SJCRH30 (cell line): ENCODE data around the gene SHC3. TPM values are rescaled to one million over a fixed set of nuclear protein-coding genes. Genes with fewer than 3 reads are reported as not detected.
A peak's percentile ranks its signal among the peaks of the same experiment; 100 is the strongest.
"Not testable (repeated sequence)": the region's sequence is repeated elsewhere in the genome, so short reads cannot be mapped to it uniquely, and the experiment has no call there.

Source experiments
- DNase-seq, 2 experiments: peaks; one replicate each; pipeline ENCODE4 v3.0.0-alpha.2; 2015 to 2020
- H3K27ac ChIP-seq: fragments of 250-450 bp; sonication (Bioruptor Pico); 2 replicates; pipeline ENCODE4 v1.5.1; 2020; ENCODE audit warnings: mild to moderate bottlenecking, moderate library complexity
- H3K27me3 ChIP-seq: fragments of 250-450 bp; sonication (Bioruptor Pico); 2 replicates; pipeline ENCODE4 v1.5.1; 2020; ENCODE audit warnings: mild to moderate bottlenecking, moderate library complexity
- H3K36me3 ChIP-seq: fragments of 250-450 bp; sonication (Bioruptor Pico); 2 replicates; pipeline ENCODE4 v1.5.1; 2020; ENCODE audit warnings: mild to moderate bottlenecking, moderate library complexity
- H3K4me1 ChIP-seq: fragments of 250-450 bp; sonication (Bioruptor Pico); 2 replicates; pipeline ENCODE4 v1.5.1; 2020; ENCODE audit warnings: mild to moderate bottlenecking, moderate library complexity
- H3K4me3 ChIP-seq: fragments of 250-450 bp; sonication (Bioruptor Pico); 2 replicates; pipeline ENCODE4 v1.5.1; 2020; ENCODE audit warnings: mild to moderate bottlenecking, moderate library complexity
- H3K9me3 ChIP-seq: fragments of 250-450 bp; sonication (Bioruptor Pico); replicated peaks from 2 replicates; pipeline ENCODE4 v1.5.1; 2020; ENCODE audit warnings: mild to moderate bottlenecking, moderate library complexity
- total RNA-seq: library from RNA; depleted of rRNA; stranded (reverse); fragments of >200 nt; shearing (Covaris generic); gene quantifications from 2 replicates; pipeline ENCODE4 v1.2.3, GENCODE V29; 2014; rRNA removed

The SHC3 gene
- total RNA-seq, result under 0.01 TPM in 1 of 2 replicates, not detected in the other

- Histone ChIP-seq H3K36me3 (no peaks in the 10 kb centered on the region), H3K4me3 (peak within 1 kb of the TSS; percentile 36), H3K4me1 (peaks cover 8% of the 10 kb centered on the region; the same call in 1 of the 2 replicates), H3K27ac (no peak within 1 kb of the TSS), H3K9me3 (no peaks in the 10 kb centered on the region), H3K27me3 (no peaks in the 10 kb centered on the region)
- no peak for DNase-seq
These were observed at the start of gene SHC3 for GRCh38 chr9:89177944-89178829. Gene SHC3 (minus strand): TSS chr9:89178818. CDS start chr9:89178460, 358 bp downstream.

- no peak overlapping the region for H3K27ac ChIP-seq
- no peaks in the 10 kb centered on the region; the same call in 1 of the 2 replicates for H3K27me3 ChIP-seq
- H3K4me3 ChIP-seq, result no peak overlapping the region
- H3K9me3 ChIP-seq, result no peaks in the 10 kb centered on the region
- no peaks in the 10 kb centered on the region for H3K4me1 ChIP-seq
- no peaks in the 10 kb centered on the region for H3K36me3 ChIP-seq
- DNase-seq, result no peak
These were observed 47.4 kb upstream of the SHC3 start for GRCh38 chr9:89225991-89226471.

- no peak overlapping the region for H3K27ac ChIP-seq
- H3K27me3 ChIP-seq, result no peaks in the 10 kb centered on the region; the same call in 1 of the 2 replicates
- H3K4me1 ChIP-seq, result no peaks in the 10 kb centered on the region
- no peaks in the 10 kb centered on the region for H3K9me3 ChIP-seq
- DNase-seq, result no peak
- no peaks in the 10 kb centered on the region for H3K36me3 ChIP-seq
- no peak overlapping the region for H3K4me3 ChIP-seq
These were observed 47.0 kb upstream of the SHC3 start for GRCh38 chr9:89225587-89225986.

- no peak overlapping the region for H3K4me3 ChIP-seq
These were observed 46.4 kb upstream of the SHC3 start for GRCh38 chr9:89225036-89225435.

GRCh38 chr9:89224633-89225032 lies 46.0 kb upstream of the SHC3 start:
- no peak overlapping the region for H3K4me3 ChIP-seq
- no peaks in the 10 kb centered on the region; the same call in 1 of the 2 replicates for H3K27me3 ChIP-seq
- no peaks in the 10 kb centered on the region for H3K9me3 ChIP-seq
- H3K27ac ChIP-seq, result no peak overlapping the region
- DNase-seq, result no peak
- H3K4me1 ChIP-seq, result no peaks in the 10 kb centered on the region
- no peaks in the 10 kb centered on the region for H3K36me3 ChIP-seq

More at GRCh38 chr9:89225036-89225435, 46.4 kb upstream of the SHC3 start:
- no peak overlapping the region for H3K27ac ChIP-seq
- H3K9me3 ChIP-seq, result no peaks in the 10 kb centered on the region
- no peaks in the 10 kb centered on the region for H3K36me3 ChIP-seq
- no peaks in the 10 kb centered on the region; the same call in 1 of the 2 replicates for H3K27me3 ChIP-seq
- no peak for DNase-seq
- no peaks in the 10 kb centered on the region for H3K4me1 ChIP-seq

GRCh38 chr9:89223396-89223977 lies 44.9 kb upstream of the SHC3 start:
- H3K36me3 ChIP-seq, result no peaks in the 10 kb centered on the region
- H3K4me1 ChIP-seq, result no peaks in the 10 kb centered on the region
- no peaks in the 10 kb centered on the region; the same call in 1 of the 2 replicates for H3K27me3 ChIP-seq
- H3K4me3 ChIP-seq, result no peak overlapping the region
- no peak overlapping the region for H3K27ac ChIP-seq
- no peaks in the 10 kb centered on the region for H3K9me3 ChIP-seq
- DNase-seq, result no peak

GRCh38 chr9:89219637-89220036 lies 41.0 kb upstream of the SHC3 start:
- Histone ChIP-seq H3K4me3 (no peak overlapping the region), H3K27me3 (peaks cover 4% of the 10 kb centered on the region; the same call in 1 of the 2 replicates), H3K9me3 (no peaks in the 10 kb centered on the region), H3K4me1 (no peaks in the 10 kb centered on the region), H3K36me3 (no peaks in the 10 kb centered on the region), H3K27ac (no peak overlapping the region)
- no peak for DNase-seq

- peaks cover 4% of the 10 kb centered on the region; the same call in 1 of the 2 replicates for H3K27me3 ChIP-seq
- no peak for DNase-seq
- no peak overlapping the region for H3K4me3 ChIP-seq
- no peaks in the 10 kb centered on the region for H3K4me1 ChIP-seq
- H3K36me3 ChIP-seq, result no peaks in the 10 kb centered on the region
- no peaks in the 10 kb centered on the region for H3K9me3 ChIP-seq
- no peak overlapping the region for H3K27ac ChIP-seq
These were observed 39.7 kb upstream of the SHC3 start for GRCh38 chr9:89218040-89218928.

GRCh38 chr9:89215342-89215741 lies 36.7 kb upstream of the SHC3 start:
- Histone ChIP-seq H3K36me3 (no peaks in the 10 kb centered on the region), H3K9me3 (no peaks in the 10 kb centered on the region), H3K4me1 (no peaks in the 10 kb centered on the region), H3K27ac (no peak overlapping the region), H3K4me3 (no peak overlapping the region), H3K27me3 (peaks cover 4% of the 10 kb centered on the region; the same call in 1 of the 2 replicates)
- no peak for DNase-seq

- no peaks in the 10 kb centered on the region for H3K4me1 ChIP-seq
- peaks cover 4% of the 10 kb centered on the region; the same call in 1 of the 2 replicates for H3K27me3 ChIP-seq
- H3K27ac ChIP-seq, result no peak overlapping the region
- H3K9me3 ChIP-seq, result no peaks in the 10 kb centered on the region
- DNase-seq, result no peak
- H3K4me3 ChIP-seq, result no peak overlapping the region
- no peaks in the 10 kb centered on the region for H3K36me3 ChIP-seq
These were observed 34.8 kb upstream of the SHC3 start for GRCh38 chr9:89213396-89213880.

GRCh38 chr9:89212171-89212570 lies 33.6 kb upstream of the SHC3 start:
- Histone ChIP-seq H3K27ac (no peak overlapping the region), H3K27me3 (no peaks in the 10 kb centered on the region), H3K4me1 (no peaks in the 10 kb centered on the region), H3K4me3 (no peak overlapping the region), H3K36me3 (no peaks in the 10 kb centered on the region), H3K9me3 (no peaks in the 10 kb centered on the region)
- DNase-seq, result no peak

- H3K27ac ChIP-seq, H3K4me1 ChIP-seq, DNase-seq, H3K36me3 ChIP-seq, H3K27me3 ChIP-seq, H3K9me3 ChIP-seq, H3K4me3 ChIP-seq: not testable (repeated sequence)
These were observed 30.7 kb upstream of the SHC3 start for GRCh38 chr9:89209311-89209710.

- no peak overlapping the region for H3K27ac ChIP-seq
- H3K9me3 ChIP-seq, result no peaks in the 10 kb centered on the region
- H3K4me3 ChIP-seq, result no peak overlapping the region
- H3K4me1 ChIP-seq, result no peaks in the 10 kb centered on the region
- H3K36me3 ChIP-seq, result no peaks in the 10 kb centered on the region
- no peaks in the 10 kb centered on the region for H3K27me3 ChIP-seq
- DNase-seq, result no peak
These were observed 28.4 kb upstream of the SHC3 start for GRCh38 chr9:89207026-89207425.

- H3K27me3 ChIP-seq, result no peaks in the 10 kb centered on the region
- H3K4me1 ChIP-seq, result no peaks in the 10 kb centered on the region
- no peak overlapping the region for H3K27ac ChIP-seq
- DNase-seq, result no peak
- H3K9me3 ChIP-seq, result no peaks in the 10 kb centered on the region
- H3K4me3 ChIP-seq, result no peak overlapping the region
- H3K36me3 ChIP-seq, result no peaks in the 10 kb centered on the region
These were observed 26.2 kb upstream of the SHC3 start for GRCh38 chr9:89204801-89205200.
